T-cell (primary cell): ENCODE data around the gene TFF2. TPM values are rescaled to one million over a fixed set of nuclear protein-coding genes. Genes with fewer than 3 reads are reported as not detected.

Experiments used
- ATAC-seq, 4 experiments: fragments of 200-7000 bp in 3 of 4; fragments of 150-1000 bp in 1 of 4; cut with Tn5 transposase; replicated peaks in 1 of 4; 1 replicate in 3 of 4; 2 replicates in 1 of 4; pipeline ENCODE4 v1.10.0; 2021; ENCODE audit warnings: moderate library complexity in 3 of 4, mild to moderate bottlenecking in 2 of 4, moderate number of reproducible peaks in 1 of 4
- CTCF ChIA-PET, 2 donors: fragments of 300-600 bp; sonication (Branson Sonifier 250); formaldehyde crosslinking; loops; one replicate each; lab custom pipeline; 2022; ENCODE audit warnings: antibody characterized with exemption in 2 of 2; lab: Charles Lee
- POLR2A ChIA-PET, 2 donors: fragments of 300-600 bp; sonication (Branson Sonifier 250); formaldehyde crosslinking; loops; one replicate each; lab custom pipeline; 2022; ENCODE audit warnings: antibody characterized with exemption in 2 of 2; lab: Charles Lee
- DNase-seq, 35 experiments: peaks; one replicate each; pipeline versions ENCODE4 v3.0.0 to v3.0.0-alpha.2; 2013 to 2023
- H3K27ac ChIP-seq: one replicate; pipeline ENCODE4 v1.5.1; 2013; ENCODE audit warnings: low read length
- H3K27me3 ChIP-seq, 2 experiments: replicated peaks in 1 of 2; 1 replicate in 1 of 2; 2 replicates in 1 of 2; pipeline versions ENCODE4 v1.6.1 to v1.7.0; 2013; ENCODE audit warnings: low read length in 1 of 2, mixed read lengths in 1 of 2; ENCODE audit not compliant: control insufficient read depth in 2 of 2, insufficient read depth in 2 of 2; ENCODE audit errors: extremely low read depth in 1 of 2
- H3K36me3 ChIP-seq, 2 donors: 1 replicate in 1 of 2; 2 replicates in 1 of 2; pipeline versions ENCODE4 v1.6.1 to v1.7.0; 2013; ENCODE audit warnings: low read length in 1 of 2; ENCODE audit not compliant: control insufficient read depth in 2 of 2, insufficient read depth in 1 of 2; ENCODE audit errors: extremely low read depth in 1 of 2
- H3K4me1 ChIP-seq, 2 experiments: 1 replicate in 1 of 2; 2 replicates in 1 of 2; pipeline versions ENCODE4 v1.6.1 to v1.7.0; 2013; ENCODE audit warnings: low read length in 2 of 2, mixed read lengths in 1 of 2; ENCODE audit not compliant: insufficient read depth in 2 of 2, control insufficient read depth in 1 of 2; ENCODE audit errors: extremely low read depth in 1 of 2
- H3K4me3 ChIP-seq, 2 donors: 1 replicate in 1 of 2; 2 replicates in 1 of 2; pipeline versions ENCODE4 v1.5.1 to v1.7.0; 2013; ENCODE audit warnings: mild to moderate bottlenecking in 2 of 2, low read length in 1 of 2, moderate library complexity in 1 of 2; ENCODE audit not compliant: control insufficient read depth in 1 of 2; ENCODE audit errors: extremely low read depth in 1 of 2
- H3K9me3 ChIP-seq: 2 replicates; pipeline ENCODE4 v1.7.0; 2013
- H3K27ac Mint-ChIP-seq, 2 donors: one replicate each; pipeline ENCODE4 v1.8.0; 2020 to 2021; ENCODE audit warnings: mild to moderate bottlenecking in 2 of 2, mixed read lengths in 2 of 2
- H3K27me3 Mint-ChIP-seq, 2 donors: one replicate each; pipeline ENCODE4 v1.8.0; 2021 to 2022; ENCODE audit warnings: mixed read lengths in 2 of 2
- H3K36me3 Mint-ChIP-seq: one replicate; pipeline ENCODE4 v1.8.0; 2021; ENCODE audit warnings: mixed read lengths
- H3K4me1 Mint-ChIP-seq, 3 donors: one replicate each; pipeline ENCODE4 v1.8.0; 2020 to 2022; ENCODE audit warnings: mixed read lengths in 3 of 3, mild to moderate bottlenecking in 1 of 3
- H3K4me3 Mint-ChIP-seq, 3 donors: one replicate each; pipeline ENCODE4 v1.8.0; 2020 to 2022; ENCODE audit warnings: mild to moderate bottlenecking in 3 of 3, mixed read lengths in 3 of 3, moderate library complexity in 3 of 3
- H3K9me3 Mint-ChIP-seq, 3 donors: one replicate each; pipeline ENCODE4 v1.8.0; 2020 to 2022; ENCODE audit warnings: mixed read lengths in 3 of 3
- WGBS: methylation state at CpG from one replicate; pipeline ENCODE4 v1.1.5; 2013; ENCODE audit warnings: missing lambda C conversion rate; ENCODE audit not compliant: insufficient coverage; 5-methylcytosine and 5-hydroxymethylcytosine counted together
- total RNA-seq, 35 experiments: library from RNA in 6 of 35; stranded (reverse) in 6 of 35; fragments of 120-200 nt in 1 of 35; gene quantifications; one replicate each; pipeline versions ENCODE4 v1.2.1 to v1.2.4 and lab custom pipeline; 2013 to 2026

TFF2 gene
- total RNA-seq, 5 donors from 2014 or later (not counting 1 experiment from before 2014, with no cell fraction given): 0.38 TPM; not detected in 4

GRCh38 chr21:42304556-42305454 lies 46.0 kb downstream of the TFF2 start:
- WGBS: 91% methylated on average over 10 of the region's 22 CpGs
- DNase-seq: no peak
- Histone ChIP-seq H3K27ac (no peak overlapping the region), H3K4me1 (peaks cover 3 to 14% of the 10 kb centered on the region in 2 experiments), H3K27me3 (peaks cover 0 to 40% of the 10 kb centered on the region in 2 experiments), H3K9me3 (no peaks in the 10 kb centered on the region), H3K36me3 (no peaks in the 10 kb centered on the region), H3K4me3 (no peak overlapping the region)
- CTCF ChIA-PET: no interaction called here
- H3K9me3 Mint-ChIP-seq: no peaks in the 10 kb centered on the region
- H3K4me3 Mint-ChIP-seq: no peak overlapping the region
- no peaks in the 10 kb centered on the region for H3K36me3 Mint-ChIP-seq
- no peak overlapping the region for H3K27ac Mint-ChIP-seq
- peaks cover 0 to 13% (median 12%) of the 10 kb centered on the region in 3 donors for H3K4me1 Mint-ChIP-seq
- POLR2A ChIA-PET: no interaction called here
- no peak for ATAC-seq
- peaks cover 0 to 7% of the 10 kb centered on the region in 2 donors for H3K27me3 Mint-ChIP-seq

- Mint-ChIP-seq H3K9me3 (no peaks in the 10 kb centered on the region), H3K27ac (no peak overlapping the region), H3K27me3 (peaks cover 0 to 7% of the 10 kb centered on the region in 2 donors), H3K4me3 (no peak overlapping the region), H3K36me3 (no peaks in the 10 kb centered on the region), H3K4me1 (peaks cover 0 to 15% (median 13%) of the 10 kb centered on the region in 3 donors)
- ATAC-seq (no peak), DNase-seq (no peak)
- Histone ChIP-seq H3K27me3 (peaks cover 0 to 26% of the 10 kb centered on the region in 2 experiments), H3K4me1 (peaks cover 3 to 15% of the 10 kb centered on the region in 2 experiments), H3K4me3 (no peak overlapping the region), H3K36me3 (no peaks in the 10 kb centered on the region), H3K27ac (no peak overlapping the region), H3K9me3 (no peaks in the 10 kb centered on the region)
- ChIA-PET CTCF (no interaction called here), POLR2A (no interaction called here)
- 70% methylated on average over 2 of the region's 3 CpGs for WGBS
Measured at GRCh38 chr21:42303443-42303842, 47.4 kb downstream of the TFF2 start.

GRCh38 chr21:42302794-42303193 lies 48.0 kb downstream of the TFF2 start:
- peaks cover 0 to 15% (median 13%) of the 10 kb centered on the region in 3 donors for H3K4me1 Mint-ChIP-seq
- DNase-seq (no peak), ATAC-seq (no peak)
- peaks cover 0 to 7% of the 10 kb centered on the region in 2 donors for H3K27me3 Mint-ChIP-seq
- no peaks in the 10 kb centered on the region for H3K36me3 Mint-ChIP-seq
- peaks cover 0 to 20% of the 10 kb centered on the region in 2 experiments for H3K27me3 ChIP-seq
- H3K4me3 Mint-ChIP-seq: no peak overlapping the region
- H3K9me3 ChIP-seq: no peaks in the 10 kb centered on the region
- H3K27ac ChIP-seq: no peak overlapping the region
- no peak overlapping the region for H3K27ac Mint-ChIP-seq
- no peaks in the 10 kb centered on the region for H3K36me3 ChIP-seq
- no peak overlapping the region for H3K4me3 ChIP-seq
- CTCF ChIA-PET: no interaction called here
- POLR2A ChIA-PET: no interaction called here
- H3K4me1 ChIP-seq: peaks cover 3 to 15% of the 10 kb centered on the region in 2 experiments
- H3K9me3 Mint-ChIP-seq: no peaks in the 10 kb centered on the region
- 84% methylated on average over 7 of the region's 7 CpGs for WGBS

- ATAC-seq (no peak), DNase-seq (no peak)
- Histone ChIP-seq H3K27me3 (peaks cover 0 to 15% of the 10 kb centered on the region in 2 experiments), H3K4me3 (no peak overlapping the region), H3K36me3 (peaks cover 0 to 2% of the 10 kb centered on the region in 2 donors), H3K4me1 (peaks cover 3 to 15% of the 10 kb centered on the region in 2 experiments), H3K27ac (no peak overlapping the region), H3K9me3 (no peaks in the 10 kb centered on the region)
- H3K27ac Mint-ChIP-seq: no peak overlapping the region
- ChIA-PET CTCF (no interaction called here), POLR2A (no interaction called here)
- H3K36me3 Mint-ChIP-seq: peaks cover 4% of the 10 kb centered on the region
- no peak overlapping the region for H3K4me3 Mint-ChIP-seq
- H3K9me3 Mint-ChIP-seq: no peaks in the 10 kb centered on the region
- H3K4me1 Mint-ChIP-seq: peaks cover 0 to 15% (median 13%) of the 10 kb centered on the region in 3 donors
- H3K27me3 Mint-ChIP-seq: peaks cover 0 to 7% of the 10 kb centered on the region in 2 donors
- 70% methylated on average over 4 of the region's 12 CpGs for WGBS
Measured at GRCh38 chr21:42302076-42302650, 48.6 kb downstream of the TFF2 start.

GRCh38 chr21:42301371-42302075 lies 49.3 kb downstream of the TFF2 start:
- no peak overlapping the region for H3K27ac ChIP-seq
- H3K27me3 ChIP-seq: peaks cover 0 to 8% of the 10 kb centered on the region in 2 experiments
- H3K36me3 ChIP-seq: peaks cover 0 to 3% of the 10 kb centered on the region in 2 donors
- no peak for DNase-seq
- ChIA-PET POLR2A (interaction anchor here in 1 of 2 donors (0.6 kb wide), 1 partner anchor 131 kb away, joined by 3 read pairs; no protein-coding TSS in a partner anchor), CTCF (no interaction called here)
- Mint-ChIP-seq H3K27ac (no peak overlapping the region), H3K9me3 (no peaks in the 10 kb centered on the region), H3K4me3 (no peak overlapping the region), H3K27me3 (peaks cover 0 to under 1% of the 10 kb centered on the region in 2 donors), H3K36me3 (peaks cover 10% of the 10 kb centered on the region), H3K4me1 (peaks cover 0 to 10% (median 9%) of the 10 kb centered on the region in 3 donors)
- H3K4me3 ChIP-seq: no peak overlapping the region
- H3K4me1 ChIP-seq: peaks cover 3 to 12% of the 10 kb centered on the region in 2 experiments
- no peak for ATAC-seq
- H3K9me3 ChIP-seq: no peaks in the 10 kb centered on the region
- WGBS: 88% methylated on average over 15 of the region's 20 CpGs

GRCh38 chr21:42300956-42301355 lies 49.8 kb downstream of the TFF2 start:
- Histone ChIP-seq H3K36me3 (peaks cover 0 to 3% of the 10 kb centered on the region in 2 donors), H3K4me3 (no peak overlapping the region), H3K4me1 (peaks cover 3 to 9% of the 10 kb centered on the region in 2 experiments), H3K27ac (no peak overlapping the region), H3K27me3 (peaks cover 0 to 5% of the 10 kb centered on the region in 2 experiments), H3K9me3 (no peaks in the 10 kb centered on the region)
- WGBS: 79% methylated on average over 8 of the region's 9 CpGs
- peaks cover 16% of the 10 kb centered on the region for H3K36me3 Mint-ChIP-seq
- DNase-seq (no peak), ATAC-seq (no peak)
- H3K27ac Mint-ChIP-seq: no peak overlapping the region
- peaks cover 0 to 10% (median 8%) of the 10 kb centered on the region in 3 donors for H3K4me1 Mint-ChIP-seq
- ChIA-PET POLR2A (interaction anchor here in 1 of 2 donors (0.6 kb wide), 1 partner anchor 131 kb away, joined by 3 read pairs; no protein-coding TSS in a partner anchor), CTCF (no interaction called here)
- H3K4me3 Mint-ChIP-seq: no peak overlapping the region
- H3K9me3 Mint-ChIP-seq: no peaks in the 10 kb centered on the region
- H3K27me3 Mint-ChIP-seq: no peaks in the 10 kb centered on the region
